PFSK-1 (cell line): ENCODE data around the gene SPATS2L.

ENCODE experiments used
- FOXP2 ChIP-seq: optimal IDR thresholded peaks from 2 replicates; pipeline ENCODE3; 2011; ENCODE audit warnings: borderline replicate concordance, control low read depth, inconsistent platforms; ENCODE audit not compliant: insufficient read depth; ENCODE audit errors: extremely low read length, extremely low read depth
- POLR2AphosphoS5 ChIP-seq: IDR thresholded peaks from 2 replicates; pipeline ENCODE4 v1.6.1; 2012; ENCODE audit warnings: low read depth, mild to moderate bottlenecking, control low read depth, low read length, moderate library complexity
- SIN3A ChIP-seq: IDR thresholded peaks from 2 replicates; pipeline ENCODE4 v1.6.1; 2012; ENCODE audit warnings: mild to moderate bottlenecking, low read length, moderate library complexity, borderline replicate concordance; ENCODE audit not compliant: insufficient read depth
- TAF1 ChIP-seq: IDR thresholded peaks from 2 replicates; pipeline ENCODE4 v1.6.1; 2012; ENCODE audit warnings: low read length, control low read depth, borderline replicate concordance; ENCODE audit not compliant: insufficient read depth
- TF ChIP-seq, protein P1 (sequence below), 2 experiments: IDR thresholded peaks; 2 replicates each; pipeline versions ENCODE4 v1.6.1 to v1.8.0; 2011 to 2012; ENCODE audit warnings: low read depth in 2 of 2, low read length in 2 of 2, control low read depth in 1 of 2, inconsistent platforms in 1 of 2, mild to moderate bottlenecking in 1 of 2, moderate library complexity in 1 of 2; ENCODE audit not compliant: insufficient read depth in 1 of 2

SPATS2L gene

DNA sequence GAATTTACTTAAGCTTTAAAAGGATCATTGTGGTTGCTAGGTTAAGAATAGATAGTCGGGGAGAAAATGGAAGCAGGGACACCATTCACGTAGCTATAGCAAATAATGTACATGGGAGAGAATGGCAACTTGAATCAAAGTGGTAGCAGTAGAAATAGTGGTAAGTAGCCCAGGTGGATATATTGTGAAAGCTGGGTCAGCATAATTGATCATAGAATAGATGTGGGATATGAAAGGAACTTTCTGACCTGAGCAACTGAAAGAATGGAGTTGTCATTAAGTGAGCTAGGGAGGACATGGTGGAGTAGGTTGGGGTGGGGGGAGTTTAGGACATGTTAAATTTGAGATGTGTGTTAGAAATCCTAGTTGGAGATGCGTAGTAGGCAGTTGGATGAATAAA lies 221.7 kb downstream of the SPATS2L start:
- TF ChIP-seq FOXP2, result no peak
- TF ChIP-seq, protein P1, sequence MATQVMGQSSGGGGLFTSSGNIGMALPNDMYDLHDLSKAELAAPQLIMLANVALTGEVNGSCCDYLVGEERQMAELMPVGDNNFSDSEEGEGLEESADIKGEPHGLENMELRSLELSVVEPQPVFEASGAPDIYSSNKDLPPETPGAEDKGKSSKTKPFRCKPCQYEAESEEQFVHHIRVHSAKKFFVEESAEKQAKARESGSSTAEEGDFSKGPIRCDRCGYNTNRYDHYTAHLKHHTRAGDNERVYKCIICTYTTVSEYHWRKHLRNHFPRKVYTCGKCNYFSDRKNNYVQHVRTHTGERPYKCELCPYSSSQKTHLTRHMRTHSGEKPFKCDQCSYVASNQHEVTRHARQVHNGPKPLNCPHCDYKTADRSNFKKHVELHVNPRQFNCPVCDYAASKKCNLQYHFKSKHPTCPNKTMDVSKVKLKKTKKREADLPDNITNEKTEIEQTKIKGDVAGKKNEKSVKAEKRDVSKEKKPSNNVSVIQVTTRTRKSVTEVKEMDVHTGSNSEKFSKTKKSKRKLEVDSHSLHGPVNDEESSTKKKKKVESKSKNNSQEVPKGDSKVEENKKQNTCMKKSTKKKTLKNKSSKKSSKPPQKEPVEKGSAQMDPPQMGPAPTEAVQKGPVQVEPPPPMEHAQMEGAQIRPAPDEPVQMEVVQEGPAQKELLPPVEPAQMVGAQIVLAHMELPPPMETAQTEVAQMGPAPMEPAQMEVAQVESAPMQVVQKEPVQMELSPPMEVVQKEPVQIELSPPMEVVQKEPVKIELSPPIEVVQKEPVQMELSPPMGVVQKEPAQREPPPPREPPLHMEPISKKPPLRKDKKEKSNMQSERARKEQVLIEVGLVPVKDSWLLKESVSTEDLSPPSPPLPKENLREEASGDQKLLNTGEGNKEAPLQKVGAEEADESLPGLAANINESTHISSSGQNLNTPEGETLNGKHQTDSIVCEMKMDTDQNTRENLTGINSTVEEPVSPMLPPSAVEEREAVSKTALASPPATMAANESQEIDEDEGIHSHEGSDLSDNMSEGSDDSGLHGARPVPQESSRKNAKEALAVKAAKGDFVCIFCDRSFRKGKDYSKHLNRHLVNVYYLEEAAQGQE (IDR thresholded peaks at IDR 0.05; ENCODE audit: insufficient read depth in 1 of 2, low read depth in 2 of 2, low read length in 2 of 2), result no peak
- no peak for TF ChIP-seq TAF1
- no peak for TF ChIP-seq SIN3A
- TF ChIP-seq POLR2AphosphoS5, result no peak
